ENCODE data around the gene RPS27L. TPM values are rescaled to one million over a fixed set of nuclear protein-coding genes. Genes with fewer than 3 reads are reported as not detected.

RPS27L gene
- total and polyA plus RNA-seq, 9 of the 15 experiments (the other 6 are each of a cell fraction or from before 2014, with no cell fraction given) = 72.2 to 382 (median 116) TPM

DNA sequence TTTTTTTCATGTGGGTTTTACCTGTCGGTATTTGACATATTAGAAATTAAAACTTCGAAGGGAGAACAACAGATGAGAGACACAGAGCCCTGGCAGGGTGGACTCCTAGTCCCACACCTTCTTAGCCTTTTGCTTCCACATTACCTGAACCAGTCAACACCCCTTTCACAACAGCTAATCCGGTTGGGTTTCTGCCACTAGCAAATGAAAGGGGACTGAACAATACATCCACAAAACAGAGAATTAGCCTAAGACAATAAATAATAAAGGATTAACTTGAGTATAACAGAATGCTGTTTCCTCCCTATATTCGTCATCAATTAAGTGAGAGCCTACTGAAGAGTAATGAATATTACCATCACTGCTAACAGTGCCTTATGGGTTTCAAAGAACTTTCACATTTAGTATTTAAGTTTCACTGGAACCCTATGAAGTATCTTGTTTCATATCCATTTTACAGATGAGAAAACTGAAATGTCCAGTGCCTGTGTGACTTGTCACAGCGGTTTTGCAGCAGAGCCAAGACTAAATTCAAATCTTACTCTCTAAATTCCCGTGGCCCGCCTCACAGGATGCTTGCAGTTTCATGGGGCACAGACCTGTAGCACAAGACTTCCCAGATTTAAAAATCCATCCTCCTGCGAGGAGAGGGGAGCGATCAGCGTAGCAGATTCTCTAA, 31.1 kb upstream of the RPS27L start:
- WGBS (ENCODE audit: insufficient coverage, low coverage, missing lambda C conversion rate) = 31% methylated on average over 10 of the region's 10 CpGs
- ATAC-seq = no peak
- TF ChIP-seq ILF3 (IDR thresholded peaks at IDR 0.05; ENCODE audit: borderline replicate concordance) = no peak
- DNase-seq (ENCODE audit: extremely low read depth in 1 of 4, low spot score in 3 of 4) = no peak
- ChIA-PET POLR2A (interaction anchor here (0.6 to 1.4 kb wide), 4 partner anchors 27 to 313 kb away, joined by 3 to 4 read pairs (median 3); no protein-coding TSS in a partner anchor), CTCF (ENCODE audit: low intra/inter-chr PET ratio) (no interaction called here)
- no peak for FAIRE-seq
- Histone ChIP-seq H3K36me3 (ENCODE audit: control insufficient read depth, insufficient read depth, low read length) (peaks cover 2% of the 10 kb centered on the region; the same call in 2 of the 3 replicates), H3K27me3 (ENCODE audit: control insufficient read depth in 2 of 2, insufficient read depth in 2 of 2, low read length in 2 of 2) (no peaks in the 10 kb centered on the region), H3K4me3 (peak overlapping the region; percentile 87), H3K4me2 (ENCODE audit: insufficient read depth, low read length) (peak overlapping the region; percentile 89), H3K9me3 (replicated peaks; ENCODE audit: control insufficient read depth, insufficient read depth, low read depth, low read length) (no peaks in the 10 kb centered on the region), H3K27ac (ENCODE audit: extremely low read depth, low read depth, low read length) (peak overlapping the region; percentile 50; the same call in 2 of the 3 replicates), H3K4me1 (replicated peaks in 1 of 2; ENCODE audit: control insufficient read depth in 2 of 2, insufficient read depth in 2 of 2, low read length in 2 of 2) (peaks cover 11 to 31% of the 10 kb centered on the region in 2 experiments; a peak in 4 of 5 replicates), H4K20me1 (replicated peaks; ENCODE audit: control insufficient read depth, insufficient read depth, low read length) (peaks cover 5% of the 10 kb centered on the region; the same call in 1 of the 2 replicates), H2AFZ (ENCODE audit: low read depth, low read length) (peak overlapping the region; percentile 98), H3K79me2 (ENCODE audit: control insufficient read depth, insufficient read depth, low read length) (peaks cover 40% of the 10 kb centered on the region), H3K9me1 (ENCODE audit: control insufficient read depth, insufficient read depth, low read length) (no peaks in the 10 kb centered on the region), H3K9ac (ENCODE audit: insufficient read depth in 1 of 2, low read depth in 2 of 2, low read length in 2 of 2) (peak overlapping the region; percentile 61 to 91; a peak in 3 of 4 replicates)
- in situ Hi-C loops (cut with MboI) = no loop called here
- intact Hi-C loops (cut with micrococcal nuclease) = no loop called here
- BruUV-seq (replicated peaks) = no TSS peak

DNA sequence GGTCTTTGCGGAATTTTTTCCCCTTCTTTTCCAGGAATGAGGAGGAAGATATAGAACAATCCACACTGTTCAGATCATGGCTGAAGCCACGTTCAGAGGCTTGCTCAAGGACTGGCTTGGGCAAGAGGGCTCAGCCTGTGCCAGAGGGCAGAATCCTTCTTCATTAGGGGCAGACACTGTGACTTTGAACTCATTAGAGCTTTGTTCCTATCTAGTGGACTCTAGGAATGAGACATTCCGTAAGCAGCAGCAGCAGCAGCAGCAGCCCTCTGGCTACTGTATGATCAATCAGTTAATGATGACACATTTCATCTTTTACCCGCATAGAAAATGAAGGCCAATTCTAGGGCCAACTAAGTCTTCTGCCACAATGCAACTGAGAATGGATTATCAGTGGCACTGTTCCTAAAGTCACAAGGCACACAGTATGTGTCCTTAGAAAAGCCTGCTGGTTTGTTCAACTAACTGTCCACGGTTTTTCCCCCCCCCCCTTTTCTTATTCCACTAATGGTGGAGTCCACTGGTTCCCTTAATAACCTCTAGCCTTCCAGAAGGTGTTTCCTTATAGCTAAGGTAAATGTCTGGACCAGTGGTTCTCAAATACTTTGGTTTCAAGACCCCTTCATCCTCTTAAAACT, 30.4 kb upstream of the RPS27L start:
- ChIA-PET CTCF (ENCODE audit: low intra/inter-chr PET ratio) (no interaction called here), POLR2A (interaction anchor here (0.6 to 1.1 kb wide), 2 partner anchors 26 to 73 kb away, joined by 3 read pairs; no protein-coding TSS in a partner anchor)
- TF ChIP-seq BCOR (IDR thresholded peaks at IDR 0.05) = no peak
- TF ChIP-seq RAD51 (IDR thresholded peaks at IDR 0.05; ENCODE audit: borderline replicate concordance, low read depth) = no peak
- TF ChIP-seq, protein P1, sequence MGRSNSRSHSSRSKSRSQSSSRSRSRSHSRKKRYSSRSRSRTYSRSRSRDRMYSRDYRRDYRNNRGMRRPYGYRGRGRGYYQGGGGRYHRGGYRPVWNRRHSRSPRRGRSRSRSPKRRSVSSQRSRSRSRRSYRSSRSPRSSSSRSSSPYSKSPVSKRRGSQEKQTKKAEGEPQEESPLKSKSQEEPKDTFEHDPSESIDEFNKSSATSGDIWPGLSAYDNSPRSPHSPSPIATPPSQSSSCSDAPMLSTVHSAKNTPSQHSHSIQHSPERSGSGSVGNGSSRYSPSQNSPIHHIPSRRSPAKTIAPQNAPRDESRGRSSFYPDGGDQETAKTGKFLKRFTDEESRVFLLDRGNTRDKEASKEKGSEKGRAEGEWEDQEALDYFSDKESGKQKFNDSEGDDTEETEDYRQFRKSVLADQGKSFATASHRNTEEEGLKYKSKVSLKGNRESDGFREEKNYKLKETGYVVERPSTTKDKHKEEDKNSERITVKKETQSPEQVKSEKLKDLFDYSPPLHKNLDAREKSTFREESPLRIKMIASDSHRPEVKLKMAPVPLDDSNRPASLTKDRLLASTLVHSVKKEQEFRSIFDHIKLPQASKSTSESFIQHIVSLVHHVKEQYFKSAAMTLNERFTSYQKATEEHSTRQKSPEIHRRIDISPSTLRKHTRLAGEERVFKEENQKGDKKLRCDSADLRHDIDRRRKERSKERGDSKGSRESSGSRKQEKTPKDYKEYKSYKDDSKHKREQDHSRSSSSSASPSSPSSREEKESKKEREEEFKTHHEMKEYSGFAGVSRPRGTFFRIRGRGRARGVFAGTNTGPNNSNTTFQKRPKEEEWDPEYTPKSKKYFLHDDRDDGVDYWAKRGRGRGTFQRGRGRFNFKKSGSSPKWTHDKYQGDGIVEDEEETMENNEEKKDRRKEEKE (IDR thresholded peaks at IDR 0.05; ENCODE audit: borderline replicate concordance in 1 of 2, control insufficient read depth in 1 of 2, low read depth in 2 of 2, low read length in 1 of 2) = no peak
- TF ChIP-seq, protein P2, sequence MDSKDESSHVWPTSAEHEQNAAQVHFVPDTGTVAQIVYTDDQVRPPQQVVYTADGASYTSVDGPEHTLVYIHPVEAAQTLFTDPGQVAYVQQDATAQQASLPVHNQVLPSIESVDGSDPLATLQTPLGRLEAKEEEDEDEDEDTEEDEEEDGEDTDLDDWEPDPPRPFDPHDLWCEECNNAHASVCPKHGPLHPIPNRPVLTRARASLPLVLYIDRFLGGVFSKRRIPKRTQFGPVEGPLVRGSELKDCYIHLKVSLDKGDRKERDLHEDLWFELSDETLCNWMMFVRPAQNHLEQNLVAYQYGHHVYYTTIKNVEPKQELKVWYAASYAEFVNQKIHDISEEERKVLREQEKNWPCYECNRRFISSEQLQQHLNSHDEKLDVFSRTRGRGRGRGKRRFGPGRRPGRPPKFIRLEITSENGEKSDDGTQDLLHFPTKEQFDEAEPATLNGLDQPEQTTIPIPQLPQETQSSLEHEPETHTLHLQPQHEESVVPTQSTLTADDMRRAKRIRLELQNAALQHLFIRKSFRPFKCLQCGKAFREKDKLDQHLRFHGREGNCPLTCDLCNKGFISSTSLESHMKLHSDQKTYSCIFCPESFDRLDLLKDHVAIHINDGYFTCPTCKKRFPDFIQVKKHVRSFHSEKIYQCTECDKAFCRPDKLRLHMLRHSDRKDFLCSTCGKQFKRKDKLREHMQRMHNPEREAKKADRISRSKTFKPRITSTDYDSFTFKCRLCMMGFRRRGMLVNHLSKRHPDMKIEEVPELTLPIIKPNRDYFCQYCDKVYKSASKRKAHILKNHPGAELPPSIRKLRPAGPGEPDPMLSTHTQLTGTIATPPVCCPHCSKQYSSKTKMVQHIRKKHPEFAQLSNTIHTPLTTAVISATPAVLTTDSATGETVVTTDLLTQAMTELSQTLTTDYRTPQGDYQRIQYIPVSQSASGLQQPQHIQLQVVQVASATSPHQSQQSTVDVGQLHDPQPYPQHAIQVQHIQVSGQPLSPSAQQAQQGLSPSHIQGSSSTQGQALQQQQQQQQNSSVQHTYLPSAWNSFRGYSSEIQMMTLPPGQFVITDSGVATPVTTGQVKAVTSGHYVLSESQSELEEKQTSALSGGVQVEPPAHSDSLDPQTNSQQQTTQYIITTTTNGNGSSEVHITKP (IDR thresholded peaks at IDR 0.05; ENCODE audit: partially characterized antibody) = peak; percentile 89
- Histone ChIP-seq H3K27ac (ENCODE audit: extremely low read depth, low read depth, low read length) (no peak overlapping the region), H3K9me3 (replicated peaks; ENCODE audit: control insufficient read depth, insufficient read depth, low read depth, low read length) (no peaks in the 10 kb centered on the region), H3K27me3 (ENCODE audit: control insufficient read depth in 2 of 2, insufficient read depth in 2 of 2, low read length in 2 of 2) (no peaks in the 10 kb centered on the region), H3K4me1 (replicated peaks in 1 of 2; ENCODE audit: control insufficient read depth in 2 of 2, insufficient read depth in 2 of 2, low read length in 2 of 2) (peaks cover 7 to 24% of the 10 kb centered on the region in 2 experiments; a peak in 3 of 5 replicates), H4K20me1 (replicated peaks; ENCODE audit: control insufficient read depth, insufficient read depth, low read length) (peaks cover 5% of the 10 kb centered on the region; the same call in 1 of the 2 replicates), H3K9ac (ENCODE audit: insufficient read depth in 1 of 2, low read depth in 2 of 2, low read length in 2 of 2) (no peak overlapping the region), H3K9me1 (ENCODE audit: control insufficient read depth, insufficient read depth, low read length) (no peaks in the 10 kb centered on the region), H3K79me2 (ENCODE audit: control insufficient read depth, insufficient read depth, low read length) (peaks cover 33% of the 10 kb centered on the region), H3K4me3 (no peak overlapping the region), H3K4me2 (ENCODE audit: insufficient read depth, low read length) (no peak overlapping the region), H3K36me3 (ENCODE audit: control insufficient read depth, insufficient read depth, low read length) (no peaks in the 10 kb centered on the region; the same call in 2 of the 3 replicates), H2AFZ (ENCODE audit: low read depth, low read length) (peak overlapping the region; percentile 98; the same call in 1 of the 2 replicates)
- in situ Hi-C loops (cut with MboI) = no loop called here
- BruUV-seq (replicated peaks) = no TSS peak
- ATAC-seq (no peak), FAIRE-seq (no peak), DNase-seq (ENCODE audit: extremely low read depth in 1 of 4, low spot score in 3 of 4) (no peak)
- intact Hi-C loops (cut with micrococcal nuclease) = no loop called here
- 61% methylated on average over 5 of the region's 5 CpGs for WGBS (ENCODE audit: insufficient coverage, low coverage, missing lambda C conversion rate)

All from K562 (cell line).